ENCODE data around the gene DXO. TPM values are rescaled to one million over a fixed set of nuclear protein-coding genes. Genes with fewer than 3 reads are reported as not detected.
A peak's percentile ranks its signal among the peaks of the same experiment; 100 is the strongest.

The DXO gene
- total and polyA plus RNA-seq, 2 of the 13 experiments (the other 11 are each of a cell fraction or from before 2014, with no cell fraction given) = 18.6 to 26.2 TPM

DNA sequence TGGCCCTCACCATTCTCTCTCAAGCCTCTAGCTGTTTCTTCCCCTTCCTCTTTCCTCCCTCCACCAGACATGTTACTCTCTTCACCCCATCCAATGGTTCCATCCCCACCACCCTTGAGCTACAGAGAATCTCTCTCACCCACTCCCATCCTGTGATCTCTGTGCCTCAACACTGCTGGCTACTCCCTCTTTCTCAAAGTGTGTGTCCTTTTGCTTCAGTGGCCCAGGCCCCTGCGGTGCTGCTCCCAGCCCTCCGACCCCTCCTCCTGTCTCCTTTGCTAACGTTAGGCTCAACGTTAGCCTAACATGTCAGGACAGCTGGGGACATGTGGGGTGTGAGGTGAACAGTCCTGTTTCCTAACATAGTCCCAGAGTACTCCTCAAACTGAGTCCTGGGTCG lies 19.0 kb downstream of the DXO start:
- CTCF ChIA-PET (ENCODE audit: low intra/inter-chr PET ratio, low total read pairs) = interaction anchor here (1.0 to 1.5 kb wide), 6 partner anchors 13 to 272 kb away, joined by 3 to 6 read pairs (median 4); partner anchors contain the start of genes LY6G5C and ZBTB12
- peaks cover 42 to 88% of the 10 kb centered on the region in 2 experiments for H3K36me3 ChIP-seq (replicated peaks in 1 of 2; ENCODE audit: control insufficient read depth in 1 of 2, insufficient read depth in 2 of 2, low read length in 2 of 2)
- peak; percentile 6 for ATAC-seq
- TF ChIP-seq POGZ (CRISPR knock-in tag; IDR thresholded peaks at IDR 0.05) (no peak), RBM22 (optimal IDR thresholded peaks at IDR 0.05; ENCODE audit: low read length) (peak; percentile 80), FOXO1 (CRISPR knock-in tag; IDR thresholded peaks at IDR 0.05) (no peak), RAD51 (IDR thresholded peaks at IDR 0.05; ENCODE audit: borderline replicate concordance) (no peak), ZNF549 (CRISPR knock-in tag; IDR thresholded peaks at IDR 0.05) (no peak), SP1 (IDR thresholded peaks at IDR 0.05) (no peak), SP1 (CRISPR knock-in tag; IDR thresholded peaks at IDR 0.05) (no peak), NFIB (CRISPR knock-in tag; IDR thresholded peaks at IDR 0.05; ENCODE audit: borderline replicate concordance) (peak; percentile 52; the same call in 1 of the 2 replicates), EEA1 (CRISPR knock-in tag; IDR thresholded peaks at IDR 0.05; ENCODE audit: borderline replicate concordance) (no peak), ZZZ3 (CRISPR knock-in tag; IDR thresholded peaks at IDR 0.05; ENCODE audit: borderline replicate concordance) (no peak), ADNP (CRISPR knock-in tag; IDR thresholded peaks at IDR 0.05) (no peak), DZIP1 (CRISPR knock-in tag; IDR thresholded peaks at IDR 0.05) (no peak), ZNF274 (CRISPR knock-in tag; IDR thresholded peaks at IDR 0.05) (no peak), JUNB (CRISPR knock-in tag; IDR thresholded peaks at IDR 0.05; ENCODE audit: borderline replicate concordance) (0 out of 2 replicates have a peak, but pooled peaks have one; percentile 59), THAP9 (CRISPR knock-in tag; IDR thresholded peaks at IDR 0.05; ENCODE audit: borderline replicate concordance) (no peak), ZNF879 (CRISPR knock-in tag; IDR thresholded peaks at IDR 0.05) (no peak)
- TF ChIP-seq, protein P1, sequence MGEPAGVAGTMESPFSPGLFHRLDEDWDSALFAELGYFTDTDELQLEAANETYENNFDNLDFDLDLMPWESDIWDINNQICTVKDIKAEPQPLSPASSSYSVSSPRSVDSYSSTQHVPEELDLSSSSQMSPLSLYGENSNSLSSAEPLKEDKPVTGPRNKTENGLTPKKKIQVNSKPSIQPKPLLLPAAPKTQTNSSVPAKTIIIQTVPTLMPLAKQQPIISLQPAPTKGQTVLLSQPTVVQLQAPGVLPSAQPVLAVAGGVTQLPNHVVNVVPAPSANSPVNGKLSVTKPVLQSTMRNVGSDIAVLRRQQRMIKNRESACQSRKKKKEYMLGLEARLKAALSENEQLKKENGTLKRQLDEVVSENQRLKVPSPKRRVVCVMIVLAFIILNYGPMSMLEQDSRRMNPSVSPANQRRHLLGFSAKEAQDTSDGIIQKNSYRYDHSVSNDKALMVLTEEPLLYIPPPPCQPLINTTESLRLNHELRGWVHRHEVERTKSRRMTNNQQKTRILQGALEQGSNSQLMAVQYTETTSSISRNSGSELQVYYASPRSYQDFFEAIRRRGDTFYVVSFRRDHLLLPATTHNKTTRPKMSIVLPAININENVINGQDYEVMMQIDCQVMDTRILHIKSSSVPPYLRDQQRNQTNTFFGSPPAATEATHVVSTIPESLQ (CRISPR knock-in tag; conservative IDR thresholded peaks at IDR 0.05) = no peak

More for the DNA sequence above, 19.0 kb downstream of the DXO start:
- DNase-seq (ENCODE audit: low spot score) = no peak
- FAIRE-seq = no peak
- Histone ChIP-seq H3K9me3 (ENCODE audit: low read length) (no peaks in the 10 kb centered on the region), H3K4me1 (ENCODE audit: insufficient read depth, low read length) (peaks cover 38% of the 10 kb centered on the region), H3K4me2 (ENCODE audit: low read depth, low read length) (no peak overlapping the region), H3K27ac (ENCODE audit: extremely low read length, insufficient read depth, low read length) (peak overlapping the region; percentile 16), H4K20me1 (ENCODE audit: insufficient read depth, low read length) (no peaks in the 10 kb centered on the region), H3K27me3 (ENCODE audit: control insufficient read depth in 1 of 2, insufficient read depth in 2 of 2, low read length in 2 of 2) (no peaks in the 10 kb centered on the region; a peak in 1 of 5 replicates), H2AFZ (ENCODE audit: low read length) (no peak overlapping the region), H3K4me3 (replicated peaks in 1 of 3; ENCODE audit: insufficient read depth in 1 of 3, low read depth in 2 of 3, low read length in 3 of 3) (no peak overlapping the region), H3K9ac (ENCODE audit: insufficient read depth, low read depth, low read length) (no peak overlapping the region), H3K79me2 (ENCODE audit: insufficient read depth, low read length) (peaks cover 13% of the 10 kb centered on the region)
- POLR2A ChIA-PET = interaction anchor here (0.6 to 6.3 kb wide), 24 partner anchors 11 to 298 kb away, joined by 3 to 69 read pairs (median 6); partner anchors contain the start of genes APOM, C2, DXO and EHMT2
- BruUV-seq (replicated peaks) = no TSS peak
- in situ Hi-C loops (cut with HindIII; ENCODE audit: extremely low pct_ligation_motif_present, low pct_unique_long_range_greater_than_20kb) = no loop called here
- intact Hi-C loops (cut with micrococcal nuclease; ENCODE audit: unreplicated experiment) = loop anchor here (1.0 to 10.0 kb wide), 4 partner anchors 30 to 118 kb away; partner anchors contain the start of gene ZBTB12
- WGBS (ENCODE audit: low lambda C conversion rate) = 87% methylated on average over 5 of the region's 5 CpGs

Measured in HepG2 (cell line).